ENCODE data around the gene FMO2.

- TF ChIP-seq, protein P1, sequence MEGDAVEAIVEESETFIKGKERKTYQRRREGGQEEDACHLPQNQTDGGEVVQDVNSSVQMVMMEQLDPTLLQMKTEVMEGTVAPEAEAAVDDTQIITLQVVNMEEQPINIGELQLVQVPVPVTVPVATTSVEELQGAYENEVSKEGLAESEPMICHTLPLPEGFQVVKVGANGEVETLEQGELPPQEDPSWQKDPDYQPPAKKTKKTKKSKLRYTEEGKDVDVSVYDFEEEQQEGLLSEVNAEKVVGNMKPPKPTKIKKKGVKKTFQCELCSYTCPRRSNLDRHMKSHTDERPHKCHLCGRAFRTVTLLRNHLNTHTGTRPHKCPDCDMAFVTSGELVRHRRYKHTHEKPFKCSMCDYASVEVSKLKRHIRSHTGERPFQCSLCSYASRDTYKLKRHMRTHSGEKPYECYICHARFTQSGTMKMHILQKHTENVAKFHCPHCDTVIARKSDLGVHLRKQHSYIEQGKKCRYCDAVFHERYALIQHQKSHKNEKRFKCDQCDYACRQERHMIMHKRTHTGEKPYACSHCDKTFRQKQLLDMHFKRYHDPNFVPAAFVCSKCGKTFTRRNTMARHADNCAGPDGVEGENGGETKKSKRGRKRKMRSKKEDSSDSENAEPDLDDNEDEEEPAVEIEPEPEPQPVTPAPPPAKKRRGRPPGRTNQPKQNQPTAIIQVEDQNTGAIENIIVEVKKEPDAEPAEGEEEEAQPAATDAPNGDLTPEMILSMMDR (IDR thresholded peaks at IDR 0.05; ENCODE audit: low read length), result no peak
- TF ChIP-seq EZH2 (optimal IDR thresholded peaks at IDR 0.05; ENCODE audit: low read depth, low read length) (no peak), EZH2phosphoT487 (IDR thresholded peaks at IDR 0.05; ENCODE audit: low read length) (no peak)
These were observed 67.4 kb downstream of the FMO2 start for GRCh38 chr1:171252482-171252881.
